ENCODE data around the gene RAB27B. TPM values are rescaled to one million over a fixed set of nuclear protein-coding genes. Genes with fewer than 3 reads are reported as not detected.
"Not testable (repeated sequence)": the region's sequence is repeated elsewhere in the genome, so short reads cannot be mapped to it uniquely, and the experiment has no call there.

The RAB27B gene
- total and polyA plus RNA-seq, 2 of the 8 experiments (the other 6 are each of a cell fraction or from before 2014, with no cell fraction given), result 0.05 to 0.60 TPM

DNA sequence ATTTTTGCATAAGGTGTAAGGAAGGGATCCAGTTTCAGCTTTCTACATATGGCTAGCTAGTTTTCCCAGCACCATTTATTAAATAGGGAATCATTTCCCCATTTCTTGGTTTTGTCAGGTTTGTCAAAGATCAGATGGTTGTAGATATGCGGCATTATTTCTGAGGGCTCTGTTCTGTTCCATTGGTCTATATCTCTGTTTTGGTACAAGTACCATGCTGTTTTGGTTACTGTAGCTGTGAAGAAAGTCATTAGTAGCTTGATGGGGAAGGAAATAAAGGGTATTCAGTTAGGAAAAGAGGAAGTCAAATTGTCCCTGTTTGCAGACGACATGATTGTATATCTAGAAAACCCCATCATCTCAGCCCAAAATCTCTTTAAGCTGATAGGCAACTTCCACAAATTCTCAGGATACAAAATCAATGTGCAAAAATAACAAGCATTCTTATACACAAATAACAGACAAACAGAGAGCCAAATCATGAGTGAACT lies 7.4 kb upstream of the RAB27B start:
- not testable (repeated sequence) for H2BK15ac ChIP-seq (ENCODE audit: low read length)

More for the DNA sequence above, 7.4 kb upstream of the RAB27B start:
- H2BK12ac ChIP-seq (ENCODE audit: low read depth, low read length); H3K4me3 ChIP-seq (ENCODE audit: extremely low read depth in 1 of 4, insufficient read depth in 2 of 4, low read depth in 3 of 4, low read length in 4 of 4); CTCF ChIA-PET (ENCODE audit: partially characterized antibody); H3K4me2 ChIP-seq (ENCODE audit: insufficient read depth in 1 of 2, low read depth in 2 of 2, low read length in 2 of 2); H4K5ac ChIP-seq (ENCODE audit: insufficient read length, low read depth, low read length); H2AK5ac ChIP-seq (ENCODE audit: low read depth, low read length); H3K27ac ChIP-seq (ENCODE audit: low read depth, low read length); DNase-seq (ENCODE audit: low read depth in 1 of 2, low spot score in 2 of 2); FAIRE-seq; H3K27me3 ChIP-seq (replicated peaks in 1 of 4; ENCODE audit: control insufficient read depth in 3 of 4, extremely low read depth in 1 of 4, insufficient read depth in 3 of 4, low read length in 3 of 4); H2BK20ac ChIP-seq (ENCODE audit: low read length); H3K4me1 ChIP-seq (replicated peaks in 1 of 4; ENCODE audit: control insufficient read depth in 3 of 4, insufficient read depth in 4 of 4, low read length in 3 of 4); POLR2A ChIA-PET (ENCODE audit: partially characterized antibody); H3K18ac ChIP-seq (ENCODE audit: extremely low read depth, low read length); H3K23ac ChIP-seq (ENCODE audit: insufficient read length); H2BK5ac ChIP-seq (ENCODE audit: low read depth, low read length); H3K56ac ChIP-seq (replicated peaks; ENCODE audit: insufficient read length, low read depth, low read length); H3K9ac ChIP-seq (replicated peaks in 1 of 4; ENCODE audit: extremely low read depth in 1 of 4, low read depth in 3 of 4, low read length in 3 of 4); H3K79me1 ChIP-seq (ENCODE audit: low read depth, low read length); H3K14ac ChIP-seq (ENCODE audit: insufficient read length); H3K36me3 ChIP-seq (ENCODE audit: control insufficient read depth in 2 of 4, insufficient read depth in 4 of 4, low read length in 3 of 4); H3K23me2 ChIP-seq (ENCODE audit: low read depth, low read length); H4K8ac ChIP-seq (ENCODE audit: extremely low read depth, insufficient read depth, low read length); H4K20me1 ChIP-seq (replicated peaks in 1 of 2; ENCODE audit: control insufficient read depth in 1 of 2, insufficient read depth in 2 of 2, low read length in 2 of 2); H4K91ac ChIP-seq (replicated peaks; ENCODE audit: insufficient read length, low read length); H3K9me3 ChIP-seq (ENCODE audit: insufficient read depth in 2 of 2, low read depth in 1 of 2, low read length in 1 of 2); H3K4ac ChIP-seq (replicated peaks; ENCODE audit: insufficient read length, low read depth, low read length); H3K79me2 ChIP-seq (ENCODE audit: control insufficient read depth in 1 of 2, insufficient read depth in 2 of 2, low read length in 2 of 2); H2BK120ac ChIP-seq (replicated peaks; ENCODE audit: low read depth, low read length); H2AFZ ChIP-seq (ENCODE audit: low read length): not testable (repeated sequence)
- WGBS, 2 experiments (ENCODE audit: extremely low coverage in 1 of 2, insufficient coverage in 1 of 2, insufficient read length in 1 of 2, insufficient replicate concordance in 2 of 2, low coverage in 1 of 2, low lambda C conversion rate in 2 of 2, missing lambda C conversion rate in 1 of 2), result 94% methylated on average over 2 of the region's 2 CpGs; no CpG with 5 or more reads in 1 of the 2 experiments
